Activated T-cell treated with anti-CD3 and anti-CD28 coated beads, Interleukin-2, amount 50 U/mL, for 4 hours (primary cell): Measurements from ENCODE around the gene SETD3. TPM values are rescaled to one million over a fixed set of nuclear protein-coding genes. Genes with fewer than 3 reads are reported as not detected.

Experiments used
- ATAC-seq, 2 donors: fragments of 200-7000 bp; cut with Tn5 transposase; one replicate each; pipeline ENCODE4 v1.10.0; 2021
- DNase-seq: peaks from one replicate; pipeline ENCODE4 v3.0.0-alpha.2; 2020
- H3K27me3 Mint-ChIP-seq: one replicate; pipeline ENCODE4 v1.8.0; 2021; ENCODE audit warnings: low read depth, mixed read lengths
- H3K36me3 Mint-ChIP-seq: one replicate; pipeline ENCODE4 v1.8.0; 2022; ENCODE audit warnings: mixed read lengths; ENCODE audit not compliant: insufficient read depth
- H3K4me1 Mint-ChIP-seq: one replicate; pipeline ENCODE4 v1.8.0; 2021; ENCODE audit warnings: low read depth, mixed read lengths
- H3K4me3 Mint-ChIP-seq: one replicate; pipeline ENCODE4 v1.8.0; 2021; ENCODE audit warnings: mild to moderate bottlenecking, moderate library complexity, mixed read lengths
- H3K9me3 Mint-ChIP-seq: one replicate; pipeline ENCODE4 v1.8.0; 2021; ENCODE audit warnings: mixed read lengths
- total RNA-seq, 3 donors: library from RNA; stranded (reverse); gene quantifications; one replicate each; pipeline ENCODE4 v1.2.1, GENCODE V29; 2021

Gene SETD3
- total RNA-seq, 3 donors from 2014 or later = 51.8 to 58.1 (median 54.8) TPM

GRCh38 chr14:99520571-99521081 is 40.0 kb upstream of the SETD3 start:
- no peak for ATAC-seq
- H3K9me3 Mint-ChIP-seq = no peaks in the 10 kb centered on the region
- H3K4me1 Mint-ChIP-seq = peaks cover 14% of the 10 kb centered on the region
- H3K27me3 Mint-ChIP-seq = no peaks in the 10 kb centered on the region
- no peak for DNase-seq
- H3K4me3 Mint-ChIP-seq = no peak overlapping the region
- no peaks in the 10 kb centered on the region for H3K36me3 Mint-ChIP-seq

GRCh38 chr14:99519931-99520421 is 39.3 kb upstream of the SETD3 start:
- Mint-ChIP-seq H3K36me3 (no peaks in the 10 kb centered on the region), H3K9me3 (no peaks in the 10 kb centered on the region), H3K4me3 (no peak overlapping the region), H3K27me3 (no peaks in the 10 kb centered on the region), H3K4me1 (peaks cover 9% of the 10 kb centered on the region)
- no peak for ATAC-seq
- DNase-seq = no peak

GRCh38 chr14:99519347-99519881 is 38.8 kb upstream of the SETD3 start:
- Mint-ChIP-seq H3K36me3 (no peaks in the 10 kb centered on the region), H3K27me3 (no peaks in the 10 kb centered on the region), H3K4me3 (no peak overlapping the region), H3K9me3 (no peaks in the 10 kb centered on the region), H3K4me1 (peaks cover 4% of the 10 kb centered on the region)
- DNase-seq (no peak), ATAC-seq (no peak)

GRCh38 chr14:99518441-99519346 is 38.0 kb upstream of the SETD3 start:
- DNase-seq (peak; percentile 85), ATAC-seq (peak; percentile 86 to 89)
- H3K36me3 Mint-ChIP-seq = no peaks in the 10 kb centered on the region

GRCh38 chr14:99517643-99518381 is 37.2 kb upstream of the SETD3 start:
- Mint-ChIP-seq H3K4me1 (no peaks in the 10 kb centered on the region), H3K4me3 (no peak overlapping the region), H3K36me3 (no peaks in the 10 kb centered on the region), H3K27me3 (no peaks in the 10 kb centered on the region), H3K9me3 (no peaks in the 10 kb centered on the region)
- ATAC-seq = peak in 1 of 2 donors; percentile 19
- no peak for DNase-seq

More at GRCh38 chr14:99518441-99519346, 38.0 kb upstream of the SETD3 start:
- no peak overlapping the region for H3K4me3 Mint-ChIP-seq
- H3K4me1 Mint-ChIP-seq = no peaks in the 10 kb centered on the region
- no peaks in the 10 kb centered on the region for H3K9me3 Mint-ChIP-seq
- H3K27me3 Mint-ChIP-seq = no peaks in the 10 kb centered on the region

GRCh38 chr14:99516871-99517642 is 36.4 kb upstream of the SETD3 start:
- no peak overlapping the region for H3K4me3 Mint-ChIP-seq
- no peaks in the 10 kb centered on the region for H3K4me1 Mint-ChIP-seq
- no peak for ATAC-seq
- H3K27me3 Mint-ChIP-seq = no peaks in the 10 kb centered on the region
- DNase-seq = no peak
- no peaks in the 10 kb centered on the region for H3K9me3 Mint-ChIP-seq
- peaks cover 3% of the 10 kb centered on the region for H3K36me3 Mint-ChIP-seq

GRCh38 chr14:99516156-99516870 is 35.7 kb upstream of the SETD3 start:
- H3K9me3 Mint-ChIP-seq = no peaks in the 10 kb centered on the region
- peaks cover 6% of the 10 kb centered on the region for H3K36me3 Mint-ChIP-seq
- no peak for DNase-seq
- no peak for ATAC-seq
- no peaks in the 10 kb centered on the region for H3K27me3 Mint-ChIP-seq
- H3K4me1 Mint-ChIP-seq = no peaks in the 10 kb centered on the region
- no peak overlapping the region for H3K4me3 Mint-ChIP-seq

GRCh38 chr14:99515301-99516155 is 34.9 kb upstream of the SETD3 start:
- Mint-ChIP-seq H3K36me3 (peaks cover 6% of the 10 kb centered on the region), H3K9me3 (no peaks in the 10 kb centered on the region), H3K27me3 (no peaks in the 10 kb centered on the region), H3K4me1 (no peaks in the 10 kb centered on the region), H3K4me3 (no peak overlapping the region)
- DNase-seq = no peak
- ATAC-seq = no peak

GRCh38 chr14:99514552-99515300 is 34.1 kb upstream of the SETD3 start:
- Mint-ChIP-seq H3K4me1 (no peaks in the 10 kb centered on the region), H3K36me3 (peaks cover 6% of the 10 kb centered on the region), H3K27me3 (no peaks in the 10 kb centered on the region), H3K4me3 (no peak overlapping the region), H3K9me3 (no peaks in the 10 kb centered on the region)
- no peak for ATAC-seq
- DNase-seq = no peak

GRCh38 chr14:99513946-99514551 is 33.4 kb upstream of the SETD3 start:
- Mint-ChIP-seq H3K9me3 (no peaks in the 10 kb centered on the region), H3K27me3 (no peaks in the 10 kb centered on the region), H3K4me3 (no peak overlapping the region), H3K4me1 (no peaks in the 10 kb centered on the region), H3K36me3 (peaks cover 9% of the 10 kb centered on the region)
- no peak for DNase-seq
- no peak for ATAC-seq

- H3K9me3 Mint-ChIP-seq = no peaks in the 10 kb centered on the region
- no peaks in the 10 kb centered on the region for H3K27me3 Mint-ChIP-seq
- peaks cover 11% of the 10 kb centered on the region for H3K36me3 Mint-ChIP-seq
- no peaks in the 10 kb centered on the region for H3K4me1 Mint-ChIP-seq
- H3K4me3 Mint-ChIP-seq = no peak overlapping the region
- no peak for DNase-seq
- no peak for ATAC-seq
Measured at GRCh38 chr14:99513183-99513694, 32.6 kb upstream of the SETD3 start.
